GM19438 (cell line): ENCODE measurements around the gene C6orf89.
"Not testable (repeated sequence)": the region's sequence is repeated elsewhere in the genome, so short reads cannot be mapped to it uniquely, and the experiment has no call there.

Source experiments
- ATAC-seq: cut with Tn5 transposase; IDR thresholded peaks from one replicate; pipeline ENCODE4 v1.9.1; 2021; ENCODE audit warnings: low read depth; ENCODE audit not compliant: unreplicated experiment

Gene C6orf89

DNA sequence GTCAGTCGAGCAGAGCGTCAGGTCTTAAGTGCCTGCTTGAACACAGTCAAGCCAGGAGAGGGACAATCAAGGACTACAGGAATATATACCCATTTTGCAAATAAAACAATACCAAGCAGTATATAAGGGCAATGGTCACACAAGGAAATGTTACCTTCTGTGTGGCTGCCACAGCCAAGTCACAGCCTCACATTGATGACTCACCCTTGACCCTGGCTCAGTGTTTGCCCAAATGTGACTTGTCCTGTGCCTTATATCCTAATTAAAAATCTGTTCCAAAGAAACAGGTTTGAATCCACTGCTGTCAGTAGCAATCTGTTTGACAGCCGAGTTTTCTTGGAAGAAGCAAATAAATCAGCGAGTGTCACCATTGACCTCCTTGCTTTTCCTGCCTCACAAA, 34.3 kb downstream of the C6orf89 start:
- no peak for ATAC-seq

DNA sequence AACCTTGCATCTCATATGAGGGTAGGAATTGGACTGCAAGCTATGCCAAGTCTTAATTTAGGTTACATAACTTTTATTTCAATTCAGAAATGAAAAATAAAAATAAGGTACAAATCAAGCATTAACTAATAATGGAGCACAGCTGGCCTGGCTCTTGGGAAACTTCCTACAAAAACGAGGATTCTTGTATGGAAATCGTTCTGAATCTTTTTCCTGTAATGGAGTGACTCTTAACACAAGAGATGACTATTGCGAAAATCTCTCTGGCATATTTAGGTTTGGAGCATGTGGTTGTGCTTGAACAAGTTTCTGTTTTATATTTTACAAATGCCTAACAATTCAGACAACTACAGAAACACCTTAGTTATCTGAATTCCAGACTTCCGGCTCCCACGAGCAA, 34.8 kb downstream of the C6orf89 start:
- no peak for ATAC-seq

- no peak for ATAC-seq
Measured at GRCh38 chr6:36924131-36924530, 38.4 kb downstream of the C6orf89 start.

- ATAC-seq: no peak
Measured at GRCh38 chr6:36924778-36925374, 39.1 kb downstream of the C6orf89 start.

DNA sequence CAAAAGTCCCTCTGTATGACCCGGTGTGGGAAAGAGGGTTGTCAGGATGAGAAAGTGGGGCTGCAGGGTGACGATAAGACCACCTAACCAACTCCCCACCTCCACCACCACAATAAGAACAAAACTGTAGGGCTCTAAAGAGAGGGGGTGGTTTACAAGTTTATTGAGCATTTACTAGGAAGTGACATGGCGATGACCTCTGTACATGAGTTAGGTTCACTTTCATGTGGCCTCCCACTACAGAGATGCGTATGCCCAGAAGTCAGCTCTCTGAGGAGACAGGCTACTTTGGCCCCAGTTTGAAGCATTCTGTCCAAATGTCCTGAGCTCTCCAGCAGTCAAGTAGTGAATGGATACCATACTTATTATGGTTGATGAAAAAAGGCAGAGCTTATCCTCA, 40.1 kb downstream of the C6orf89 start:
- ATAC-seq: no peak

DNA sequence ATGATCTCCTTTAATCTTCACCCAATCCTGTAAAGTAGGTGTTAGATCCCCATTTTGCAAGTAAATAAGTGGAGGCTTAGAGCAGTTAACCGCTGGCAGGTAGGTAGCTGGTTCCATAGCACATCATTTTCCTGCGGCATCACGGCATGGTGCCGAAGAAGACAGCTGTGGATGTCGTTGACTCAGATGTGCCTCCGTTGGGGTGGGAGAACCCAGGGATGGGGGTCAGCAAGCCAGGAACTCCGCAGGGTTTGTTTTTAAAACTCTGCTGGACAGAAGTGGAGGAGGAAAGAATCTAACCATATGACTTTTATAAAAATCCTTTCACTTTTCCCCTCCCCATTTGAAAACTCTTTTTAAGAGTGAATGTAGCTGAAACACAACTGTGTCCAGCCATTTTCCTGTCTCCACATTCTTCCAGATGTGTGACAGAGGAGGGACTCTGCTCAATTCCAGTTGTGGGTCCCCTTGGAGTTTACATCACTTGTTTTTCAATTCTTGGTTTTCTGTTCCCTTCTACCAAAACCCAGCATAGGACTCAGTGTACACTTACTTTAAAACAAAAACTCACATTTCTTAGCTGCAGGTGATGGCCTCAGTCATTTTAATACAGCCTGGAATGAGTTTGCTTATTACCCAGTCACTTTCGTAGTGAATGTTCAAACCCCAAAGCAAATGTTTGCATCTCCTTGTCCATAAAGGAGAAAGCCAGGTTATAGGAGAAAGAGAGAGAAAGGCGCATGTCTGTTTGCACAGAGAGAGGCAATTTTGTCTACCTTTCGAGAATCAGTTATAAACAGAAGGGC, 41.2 kb downstream of the C6orf89 start:
- no peak for ATAC-seq

DNA sequence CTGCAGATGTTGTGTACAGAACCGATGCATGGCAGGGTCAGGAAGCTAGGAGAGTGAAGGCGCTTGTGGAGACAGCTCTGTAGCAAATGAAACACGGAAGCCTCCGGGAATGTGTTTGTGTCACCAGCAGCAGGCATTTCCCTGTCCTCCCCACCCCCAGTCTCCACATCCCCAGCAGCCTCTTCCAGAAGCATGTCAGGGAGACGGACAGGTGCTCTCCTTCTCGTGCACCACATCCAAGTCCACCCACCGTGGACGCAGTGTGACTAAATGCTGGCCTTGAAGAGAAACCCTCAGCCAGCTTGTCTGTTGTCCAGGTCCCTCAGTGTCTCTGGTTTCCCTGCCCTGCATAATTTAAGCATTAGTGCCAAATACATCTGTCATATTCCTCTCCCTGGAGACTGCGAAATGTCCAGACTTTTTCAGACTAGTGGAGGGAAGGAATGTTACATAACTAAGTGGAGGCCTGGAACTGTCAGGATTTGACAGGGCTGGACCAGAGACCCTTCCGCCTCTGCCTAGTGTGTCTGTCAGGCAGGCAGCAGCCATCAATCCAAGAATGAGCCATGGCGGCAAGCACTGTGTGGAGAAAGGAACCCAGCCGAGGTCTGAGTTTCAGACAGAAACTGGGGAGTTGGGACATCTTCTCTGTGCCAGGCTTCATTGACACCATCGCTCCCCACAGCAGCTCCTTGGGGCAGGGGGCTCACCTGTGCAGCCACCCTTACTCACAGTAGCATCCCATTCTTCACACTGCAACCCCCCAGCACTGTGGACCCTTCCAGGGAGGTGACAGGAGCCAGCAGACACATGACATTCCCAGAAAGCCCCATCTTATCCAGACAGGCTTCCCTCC, 42.2 kb downstream of the C6orf89 start:
- ATAC-seq: no peak

- no peak for ATAC-seq
Measured at GRCh38 chr6:36928547-36928918, 42.8 kb downstream of the C6orf89 start.

DNA sequence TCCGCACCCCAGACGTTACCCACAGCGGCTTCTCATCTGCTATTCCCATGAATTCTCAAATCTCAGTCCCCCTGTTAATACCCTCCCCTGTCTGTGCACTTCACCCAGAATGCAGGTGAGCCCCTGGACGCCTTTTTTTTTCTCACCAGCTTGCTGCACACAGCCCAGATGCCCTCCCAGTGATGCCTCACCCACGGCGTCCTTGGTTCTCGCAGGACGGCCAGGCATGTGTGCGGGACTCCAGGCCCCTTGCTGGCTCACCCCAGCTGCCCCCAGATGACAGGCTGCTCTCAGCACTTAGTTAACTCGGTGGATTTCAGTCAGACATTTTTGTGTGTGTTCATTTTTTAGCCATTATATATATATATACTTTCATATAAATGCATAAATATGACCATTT, 43.4 kb downstream of the C6orf89 start:
- no peak for ATAC-seq

- no peak for ATAC-seq
Measured at GRCh38 chr6:36929607-36930006, 43.9 kb downstream of the C6orf89 start.

DNA sequence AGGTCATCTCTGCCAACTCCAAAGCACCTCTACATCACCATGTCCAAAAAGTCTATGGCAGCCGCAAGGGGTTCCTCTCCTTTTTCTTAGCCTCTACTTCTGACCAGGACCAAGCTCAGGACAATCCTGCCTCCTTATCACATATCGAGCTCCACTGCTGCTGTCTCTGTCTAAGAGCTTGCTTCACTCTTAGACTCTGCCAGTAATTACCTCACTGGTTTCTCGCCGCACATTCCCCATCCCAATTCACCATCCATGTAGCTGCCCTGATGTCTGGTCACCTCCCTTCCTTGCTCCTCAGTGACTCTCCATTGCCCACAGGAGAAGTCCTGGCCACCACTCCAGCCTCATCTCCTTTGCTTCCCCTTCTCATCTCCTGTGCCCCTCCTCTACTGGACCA, 44.7 kb downstream of the C6orf89 start:
- ATAC-seq: no peak

- ATAC-seq: no peak
Measured at GRCh38 chr6:36933102-36933501, 47.4 kb downstream of the C6orf89 start.

GRCh38 chr6:36933519-36933918, 47.8 kb downstream of the C6orf89 start:
- no peak for ATAC-seq

GRCh38 chr6:36934901-36935300, 49.1 kb downstream of the C6orf89 start:
- ATAC-seq: no peak

GRCh38 chr6:36936824-36937223, 51.1 kb downstream of the C6orf89 start:
- no peak for ATAC-seq

DNA sequence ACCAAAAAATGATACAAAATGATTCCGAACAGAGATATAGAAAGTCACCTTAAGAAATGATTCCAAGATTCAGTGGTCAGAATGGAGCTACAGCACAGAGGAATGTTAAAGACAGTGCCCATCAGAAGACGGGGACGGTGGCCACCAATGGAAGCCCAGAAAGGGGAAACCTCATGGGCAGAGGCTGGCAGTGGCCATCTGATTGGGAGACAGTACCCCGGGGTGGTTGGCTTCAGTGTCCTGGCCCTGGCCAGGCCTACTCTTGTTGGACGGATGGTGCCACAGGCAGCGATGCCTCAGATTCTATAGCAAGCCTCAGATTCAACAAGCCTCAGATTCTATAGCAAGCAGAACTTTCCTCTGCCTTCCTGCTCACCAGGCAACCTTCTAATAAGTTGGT, 52.1 kb downstream of the C6orf89 start:
- no peak for ATAC-seq

DNA sequence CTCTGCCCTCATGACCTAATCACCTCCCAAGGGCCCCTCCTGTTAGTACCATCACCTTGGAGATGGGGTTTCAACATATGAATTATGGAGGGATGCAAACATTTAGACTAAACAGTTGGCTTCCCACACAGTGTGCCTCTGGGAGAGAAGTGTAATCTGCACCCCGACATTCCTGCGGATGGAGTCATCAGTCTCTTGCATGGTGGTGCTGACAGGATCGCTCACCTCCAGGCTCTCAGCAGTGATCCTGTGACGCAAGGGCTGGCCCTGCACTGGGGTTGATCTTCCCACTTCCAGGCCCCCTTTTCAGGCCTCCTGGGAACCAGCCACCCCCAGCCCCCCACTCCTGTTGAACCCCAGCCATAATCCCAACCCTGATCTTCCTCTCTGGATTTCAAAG, 52.8 kb downstream of the C6orf89 start:
- ATAC-seq: no peak

DNA sequence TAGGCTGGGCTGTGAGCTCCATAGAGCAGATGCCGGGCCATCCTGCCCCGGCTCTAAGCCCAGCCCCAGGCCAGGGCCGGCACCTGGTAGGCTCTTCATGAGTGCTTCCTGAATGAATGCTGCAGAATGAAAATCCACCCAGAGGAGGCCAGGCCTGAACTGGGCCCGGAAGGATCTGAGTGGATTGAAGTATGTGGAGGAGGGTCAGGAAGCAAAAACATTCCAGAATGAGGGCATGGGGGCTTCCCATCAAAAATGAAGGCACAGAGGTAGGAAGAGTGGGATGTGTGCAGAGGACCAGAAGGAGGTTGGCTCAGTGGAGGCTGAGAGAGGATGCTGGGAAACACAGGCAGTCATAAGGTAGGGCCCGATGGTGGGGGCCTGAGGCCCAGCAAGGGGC, 53.3 kb downstream of the C6orf89 start:
- not testable (repeated sequence) for ATAC-seq

GRCh38 chr6:36940027-36940426, 54.3 kb downstream of the C6orf89 start:
- ATAC-seq: no peak

DNA sequence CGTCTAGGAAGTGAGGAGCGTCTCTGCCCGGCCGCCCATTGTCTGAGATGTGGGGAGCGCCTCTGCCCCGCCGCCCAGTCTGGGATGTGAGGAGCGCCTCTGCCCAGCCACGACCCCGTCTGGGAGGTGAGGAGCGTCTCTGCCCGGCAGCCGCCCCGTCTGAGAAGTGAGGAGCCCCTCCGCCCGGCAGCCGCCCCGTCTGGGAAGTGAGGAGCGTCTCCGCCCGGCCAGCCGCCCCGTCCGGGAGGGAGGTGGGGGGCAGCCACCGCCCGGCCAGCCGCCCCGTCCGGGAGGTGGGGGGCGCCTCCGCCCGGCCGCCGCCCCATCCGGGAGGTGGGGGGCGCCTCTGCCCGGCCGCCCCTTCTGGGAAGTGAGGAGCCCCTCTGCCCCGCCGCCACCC, 55.8 kb downstream of the C6orf89 start:
- not testable (repeated sequence) for ATAC-seq

GRCh38 chr6:36942329-36942728, 56.6 kb downstream of the C6orf89 start:
- ATAC-seq: not testable (repeated sequence)
